ENCODE measurements around the gene KCNH5.

Gene KCNH5

DNA sequence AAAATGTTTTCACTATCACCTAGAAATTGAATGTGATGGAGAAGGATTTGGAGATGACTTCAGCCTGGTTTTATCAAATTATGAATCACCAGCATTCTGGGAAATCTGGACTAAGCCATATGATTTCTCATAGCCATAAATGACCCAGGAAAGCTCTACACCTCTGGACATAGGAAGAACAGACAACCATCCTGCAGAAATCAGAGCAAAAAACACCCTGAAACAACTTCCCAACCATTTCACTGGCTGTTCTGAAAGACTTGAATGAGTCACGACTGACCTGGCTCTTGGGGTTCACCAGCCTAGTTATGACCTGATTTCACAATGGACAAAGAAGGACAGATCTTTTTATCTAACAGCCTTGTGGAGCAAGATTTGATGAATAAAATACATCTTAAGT lies 123.8 kb downstream of the KCNH5 start:
- H3K9me2 ChIP-seq (replicated peaks; ENCODE audit: low read depth, low read length), result no peaks in the 10 kb centered on the region
- H3K36me3 ChIP-seq (ENCODE audit: insufficient read depth, low read length), result no peaks in the 10 kb centered on the region
- H3K9me3 ChIP-seq (ENCODE audit: insufficient read depth, low read depth, low read length), result no peaks in the 10 kb centered on the region
- H3K27me3 ChIP-seq (ENCODE audit: insufficient read depth, low read length, poor library complexity, severe bottlenecking), result no peaks in the 10 kb centered on the region
- TF ChIP-seq, protein P1, sequence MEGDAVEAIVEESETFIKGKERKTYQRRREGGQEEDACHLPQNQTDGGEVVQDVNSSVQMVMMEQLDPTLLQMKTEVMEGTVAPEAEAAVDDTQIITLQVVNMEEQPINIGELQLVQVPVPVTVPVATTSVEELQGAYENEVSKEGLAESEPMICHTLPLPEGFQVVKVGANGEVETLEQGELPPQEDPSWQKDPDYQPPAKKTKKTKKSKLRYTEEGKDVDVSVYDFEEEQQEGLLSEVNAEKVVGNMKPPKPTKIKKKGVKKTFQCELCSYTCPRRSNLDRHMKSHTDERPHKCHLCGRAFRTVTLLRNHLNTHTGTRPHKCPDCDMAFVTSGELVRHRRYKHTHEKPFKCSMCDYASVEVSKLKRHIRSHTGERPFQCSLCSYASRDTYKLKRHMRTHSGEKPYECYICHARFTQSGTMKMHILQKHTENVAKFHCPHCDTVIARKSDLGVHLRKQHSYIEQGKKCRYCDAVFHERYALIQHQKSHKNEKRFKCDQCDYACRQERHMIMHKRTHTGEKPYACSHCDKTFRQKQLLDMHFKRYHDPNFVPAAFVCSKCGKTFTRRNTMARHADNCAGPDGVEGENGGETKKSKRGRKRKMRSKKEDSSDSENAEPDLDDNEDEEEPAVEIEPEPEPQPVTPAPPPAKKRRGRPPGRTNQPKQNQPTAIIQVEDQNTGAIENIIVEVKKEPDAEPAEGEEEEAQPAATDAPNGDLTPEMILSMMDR (conservative IDR thresholded peaks at IDR 0.05; ENCODE audit: low read length), result no peak
- no peak for TF ChIP-seq EZH2phosphoT487 (IDR thresholded peaks at IDR 0.05; ENCODE audit: borderline replicate concordance)
- H2AFZ ChIP-seq (ENCODE audit: low read length), result no peak overlapping the region
- H3K4me3 ChIP-seq (ENCODE audit: low read length, poor library complexity, severe bottlenecking), result no peak overlapping the region
- H3K9ac ChIP-seq (ENCODE audit: low read depth, low read length, poor library complexity, severe bottlenecking), result no peak overlapping the region
- H3K4me1 ChIP-seq (ENCODE audit: insufficient read depth, low read length, poor library complexity, severe bottlenecking), result no peaks in the 10 kb centered on the region
- H3F3A ChIP-seq (ENCODE audit: low read depth), result no peaks in the 10 kb centered on the region
- no peaks in the 10 kb centered on the region for H3K79me2 ChIP-seq (ENCODE audit: insufficient read depth, low read length)
- H4K20me1 ChIP-seq (ENCODE audit: insufficient read depth, low read length, poor library complexity, severe bottlenecking), result no peaks in the 10 kb centered on the region
- H3K4me2 ChIP-seq (ENCODE audit: low read depth, low read length, poor library complexity, severe bottlenecking), result no peak overlapping the region

DNA sequence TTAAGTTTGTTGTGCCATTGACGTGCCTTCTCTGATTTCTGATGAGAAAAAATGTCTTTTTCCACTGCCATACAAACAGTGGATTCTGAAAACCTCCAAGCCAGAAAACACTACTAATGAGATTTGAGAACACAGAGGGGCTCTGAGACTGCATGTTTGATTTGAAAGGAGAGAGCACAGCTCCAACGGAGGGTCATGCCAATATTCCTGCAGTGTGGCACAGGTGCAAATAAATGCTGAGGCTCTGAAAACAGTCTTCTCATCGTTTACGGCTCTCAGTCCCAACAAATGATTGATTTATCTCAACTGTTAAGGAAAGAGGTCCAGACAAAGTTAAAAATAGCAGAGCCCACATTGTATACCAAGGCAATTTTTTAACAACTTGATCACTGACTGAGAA lies 128.7 kb downstream of the KCNH5 start:
- Histone ChIP-seq H4K20me1 (ENCODE audit: insufficient read depth, low read length, poor library complexity, severe bottlenecking) (no peaks in the 10 kb centered on the region), H3K4me3 (ENCODE audit: low read length, poor library complexity, severe bottlenecking) (no peak overlapping the region), H3K79me2 (ENCODE audit: insufficient read depth, low read length) (no peaks in the 10 kb centered on the region), H3K4me2 (ENCODE audit: low read depth, low read length, poor library complexity, severe bottlenecking) (no peak overlapping the region), H3K9me3 (ENCODE audit: insufficient read depth, low read depth, low read length) (no peaks in the 10 kb centered on the region), H3K9ac (ENCODE audit: low read depth, low read length, poor library complexity, severe bottlenecking) (no peak overlapping the region), H3K27me3 (ENCODE audit: insufficient read depth, low read length, poor library complexity, severe bottlenecking) (no peaks in the 10 kb centered on the region), H3K9me2 (replicated peaks; ENCODE audit: low read depth, low read length) (no peaks in the 10 kb centered on the region), H3K36me3 (ENCODE audit: insufficient read depth, low read length) (no peaks in the 10 kb centered on the region), H3F3A (ENCODE audit: low read depth) (no peaks in the 10 kb centered on the region), H3K4me1 (ENCODE audit: insufficient read depth, low read length, poor library complexity, severe bottlenecking) (no peaks in the 10 kb centered on the region), H2AFZ (ENCODE audit: low read length) (no peak overlapping the region)
- TF ChIP-seq EZH2phosphoT487 (IDR thresholded peaks at IDR 0.05; ENCODE audit: borderline replicate concordance), result no peak
- TF ChIP-seq, protein P1 (conservative IDR thresholded peaks at IDR 0.05; ENCODE audit: low read length), result no peak

DNA sequence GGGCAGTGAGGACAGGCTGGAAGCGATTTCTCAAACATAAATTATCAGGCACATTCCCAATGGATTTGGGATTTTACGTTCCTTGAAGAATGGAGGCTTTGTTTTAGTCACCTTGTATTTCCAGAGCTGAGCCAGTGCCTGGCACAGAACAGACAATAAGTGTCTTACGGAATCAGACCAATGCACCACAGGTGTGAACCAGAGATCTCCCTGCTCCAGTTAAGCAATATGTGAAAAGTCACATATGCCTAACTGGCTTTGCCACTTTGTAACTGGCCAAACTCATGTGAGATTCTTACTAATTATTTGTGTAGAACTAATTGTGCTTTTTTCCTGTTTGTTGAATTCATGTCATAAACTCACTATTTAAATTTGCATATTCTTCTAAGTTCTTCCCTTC lies 130.4 kb downstream of the KCNH5 start:
- no peaks in the 10 kb centered on the region for H3K4me1 ChIP-seq (ENCODE audit: insufficient read depth, low read length, poor library complexity, severe bottlenecking)
- H3F3A ChIP-seq (ENCODE audit: low read depth), result no peaks in the 10 kb centered on the region
- no peaks in the 10 kb centered on the region for H3K79me2 ChIP-seq (ENCODE audit: insufficient read depth, low read length)
- H3K9me2 ChIP-seq (replicated peaks; ENCODE audit: low read depth, low read length), result no peaks in the 10 kb centered on the region
- H3K4me3 ChIP-seq (ENCODE audit: low read length, poor library complexity, severe bottlenecking), result no peak overlapping the region
- no peak overlapping the region for H3K9ac ChIP-seq (ENCODE audit: low read depth, low read length, poor library complexity, severe bottlenecking)
- no peaks in the 10 kb centered on the region for H3K36me3 ChIP-seq (ENCODE audit: insufficient read depth, low read length)
- TF ChIP-seq, protein P1 (conservative IDR thresholded peaks at IDR 0.05; ENCODE audit: low read length), result no peak
- no peak for TF ChIP-seq EZH2phosphoT487 (IDR thresholded peaks at IDR 0.05; ENCODE audit: borderline replicate concordance)
- H3K27me3 ChIP-seq (ENCODE audit: insufficient read depth, low read length, poor library complexity, severe bottlenecking), result no peaks in the 10 kb centered on the region
- H3K9me3 ChIP-seq (ENCODE audit: insufficient read depth, low read depth, low read length), result no peaks in the 10 kb centered on the region
- no peaks in the 10 kb centered on the region for H4K20me1 ChIP-seq (ENCODE audit: insufficient read depth, low read length, poor library complexity, severe bottlenecking)
- no peak overlapping the region for H2AFZ ChIP-seq (ENCODE audit: low read length)
- no peak overlapping the region for H3K4me2 ChIP-seq (ENCODE audit: low read depth, low read length, poor library complexity, severe bottlenecking)
